ENCODE data around the gene SEC16A. TPM values are rescaled to one million over a fixed set of nuclear protein-coding genes. Genes with fewer than 3 reads are reported as not detected.
A peak's percentile ranks its signal among the peaks of the same experiment; 100 is the strongest.

Gene SEC16A
- total RNA-seq, 2 donors from 2014 or later: 35.3 to 75.8 TPM

GRCh38 chr9:136484153-136485048 lies 1.6 kb upstream of the SEC16A start:
- Histone ChIP-seq H3K27ac (peak overlapping the region; percentile 99 to 100 (median 100)), H3K4me3 (peak overlapping the region; percentile 30 to 79), H3K4me1 (peaks cover 55% of the 10 kb centered on the region), H3K9me3 (no peaks in the 10 kb centered on the region), H3K27me3 (no peaks in the 10 kb centered on the region), H3K36me3 (replicated peaks in 1 of 2; ENCODE audit: insufficient read depth in 1 of 2, low read depth in 2 of 2) (no peaks in the 10 kb centered on the region)
- intact Hi-C loops (cut with DNase I): no loop called here
- peak; percentile 26 to 53 (median 46) for TF ChIP-seq POLR2A (IDR thresholded peaks at IDR 0.05)
- TF ChIP-seq, protein P1, sequence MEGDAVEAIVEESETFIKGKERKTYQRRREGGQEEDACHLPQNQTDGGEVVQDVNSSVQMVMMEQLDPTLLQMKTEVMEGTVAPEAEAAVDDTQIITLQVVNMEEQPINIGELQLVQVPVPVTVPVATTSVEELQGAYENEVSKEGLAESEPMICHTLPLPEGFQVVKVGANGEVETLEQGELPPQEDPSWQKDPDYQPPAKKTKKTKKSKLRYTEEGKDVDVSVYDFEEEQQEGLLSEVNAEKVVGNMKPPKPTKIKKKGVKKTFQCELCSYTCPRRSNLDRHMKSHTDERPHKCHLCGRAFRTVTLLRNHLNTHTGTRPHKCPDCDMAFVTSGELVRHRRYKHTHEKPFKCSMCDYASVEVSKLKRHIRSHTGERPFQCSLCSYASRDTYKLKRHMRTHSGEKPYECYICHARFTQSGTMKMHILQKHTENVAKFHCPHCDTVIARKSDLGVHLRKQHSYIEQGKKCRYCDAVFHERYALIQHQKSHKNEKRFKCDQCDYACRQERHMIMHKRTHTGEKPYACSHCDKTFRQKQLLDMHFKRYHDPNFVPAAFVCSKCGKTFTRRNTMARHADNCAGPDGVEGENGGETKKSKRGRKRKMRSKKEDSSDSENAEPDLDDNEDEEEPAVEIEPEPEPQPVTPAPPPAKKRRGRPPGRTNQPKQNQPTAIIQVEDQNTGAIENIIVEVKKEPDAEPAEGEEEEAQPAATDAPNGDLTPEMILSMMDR (IDR thresholded peaks at IDR 0.05): no peak
- 4 to 10% methylated on average over 9 to 55 of the region's 59 CpGs for WGBS, 2 donors
- ATAC-seq (no peak), DNase-seq (peak; percentile 58 to 78 (median 72))

GRCh38 chr9:136483589-136484152 lies 831 bp upstream of the SEC16A start:
- ATAC-seq: peak; percentile 68

DNA sequence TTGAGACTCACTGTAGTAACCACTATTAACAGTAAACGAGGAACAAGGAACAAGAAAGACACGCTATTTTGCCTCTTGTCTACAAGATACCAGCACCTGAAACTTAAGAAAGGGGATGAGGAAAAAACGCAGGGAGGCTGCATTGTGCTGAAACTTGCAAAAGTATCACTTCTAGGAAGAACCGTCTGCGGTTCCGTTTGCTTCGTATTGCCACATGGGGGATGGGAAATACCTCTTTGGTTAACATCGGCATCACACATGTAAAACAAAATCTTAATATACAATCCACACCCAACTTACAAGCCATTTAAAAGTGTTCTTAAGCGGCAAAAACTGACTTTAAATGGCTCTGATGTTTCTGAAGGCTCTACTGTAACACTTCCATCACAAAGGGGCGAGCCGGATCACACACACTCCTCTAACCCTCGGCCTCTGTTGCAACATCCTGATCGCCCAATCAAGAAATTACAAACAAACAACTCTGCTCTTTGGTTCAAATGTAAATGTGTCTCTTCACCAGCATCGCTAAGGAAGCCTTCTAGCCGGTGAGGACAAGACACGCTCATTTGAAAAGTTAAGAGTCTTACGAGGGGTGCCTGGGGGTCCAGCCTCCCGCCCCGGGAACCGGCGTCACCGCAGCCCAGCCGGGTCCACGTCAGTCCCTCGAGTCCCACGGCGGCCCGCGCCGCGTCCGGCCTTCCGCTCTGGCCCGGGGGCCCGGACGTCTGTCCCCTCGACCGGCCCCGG lies 621 bp downstream of the SEC16A start:
- Histone ChIP-seq H3K4me3 (peak overlapping the region; percentile 29 to 88), H3K27me3 (no peaks in the 10 kb centered on the region), H3K9me3 (no peaks in the 10 kb centered on the region), H3K27ac (peak overlapping the region; percentile 96 to 100 (median 100)), H3K36me3 (replicated peaks in 1 of 2; ENCODE audit: insufficient read depth in 1 of 2, low read depth in 2 of 2) (peaks cover 0 to 3% of the 10 kb centered on the region in 2 donors), H3K4me1 (peaks cover 59% of the 10 kb centered on the region)
- intact Hi-C loops (cut with DNase I): no loop called here
- no peak for TF ChIP-seq POLR2A (IDR thresholded peaks at IDR 0.05)
- TF ChIP-seq, protein P1 (IDR thresholded peaks at IDR 0.05): no peak
- no peak for ATAC-seq
- DNase-seq: peak in 3 of 4 donors; percentile 31 to 45 (median 43)
- 0 to 1% methylated on average over 32 to 37 of the region's 39 CpGs for WGBS, 2 donors

More at GRCh38 chr9:136483589-136484152, 831 bp upstream of the SEC16A start:
- peak overlapping the region; percentile 99 to 100 (median 100) for H3K27ac ChIP-seq
- TF ChIP-seq, protein P1 (IDR thresholded peaks at IDR 0.05): peak in 1 of 7 experiments; percentile 6
- peak; percentile 42 to 57 (median 43) for TF ChIP-seq POLR2A (IDR thresholded peaks at IDR 0.05)
- intact Hi-C loops (cut with DNase I): no loop called here
- H3K36me3 ChIP-seq (replicated peaks in 1 of 2; ENCODE audit: insufficient read depth in 1 of 2, low read depth in 2 of 2): no peaks in the 10 kb centered on the region
- no peaks in the 10 kb centered on the region for H3K9me3 ChIP-seq
- 1 to 6% methylated on average over 6 to 51 of the region's 63 CpGs for WGBS, 2 donors
- no peaks in the 10 kb centered on the region for H3K27me3 ChIP-seq
- H3K4me3 ChIP-seq: peak overlapping the region; percentile 30 to 79
- peak; percentile 93 to 95 (median 94) for DNase-seq
- H3K4me1 ChIP-seq: peaks cover 63% of the 10 kb centered on the region

- intact Hi-C loops (cut with DNase I): no loop called here
- H3K27me3 ChIP-seq: no peaks in the 10 kb centered on the region
- DNase-seq: no peak
- TF ChIP-seq POLR2A (IDR thresholded peaks at IDR 0.05): no peak
- TF ChIP-seq, protein P1 (IDR thresholded peaks at IDR 0.05): no peak
- H3K4me3 ChIP-seq: no peak overlapping the region
- ATAC-seq: no peak
- peaks cover 59% of the 10 kb centered on the region for H3K4me1 ChIP-seq
- H3K36me3 ChIP-seq (replicated peaks in 1 of 2; ENCODE audit: insufficient read depth in 1 of 2, low read depth in 2 of 2): peaks cover 6 to 10% of the 10 kb centered on the region in 2 donors
- 20 to 21% methylated on average over 5 of the region's 5 CpGs for WGBS, 2 donors
- no peaks in the 10 kb centered on the region for H3K9me3 ChIP-seq
- H3K27ac ChIP-seq: peak overlapping the region in 2 of 4 donors; percentile 100
Measured at GRCh38 chr9:136481558-136481957, 1.3 kb downstream of the SEC16A start.

Measured in body of pancreas (tissue), 4 donors.